AG20443 (cell line): ENCODE data around the gene TMBIM1.

Experiments used
- DNase-seq: peaks from one replicate; pipeline ENCODE4 v3.0.0; 2012; ENCODE audit warnings: low spot score, mixed read lengths

Gene TMBIM1

GRCh38 chr2:218257390-218257981 lies 34.8 kb downstream of the TMBIM1 start:
- peak; percentile 48 for DNase-seq

GRCh38 chr2:218256612-218257350 lies 35.5 kb downstream of the TMBIM1 start:
- DNase-seq: no peak

- DNase-seq: peak; percentile 27
Observed at GRCh38 chr2:218255446-218255845, 36.9 kb downstream of the TMBIM1 start.

GRCh38 chr2:218253232-218253625 lies 39.1 kb downstream of the TMBIM1 start:
- no peak for DNase-seq

GRCh38 chr2:218252509-218253231 lies 39.6 kb downstream of the TMBIM1 start:
- peak; percentile 27 for DNase-seq

- DNase-seq: no peak
Observed at GRCh38 chr2:218249691-218250090, 42.6 kb downstream of the TMBIM1 start.

GRCh38 chr2:218245214-218245613 lies 47.1 kb downstream of the TMBIM1 start:
- DNase-seq: no peak

- DNase-seq: no peak
Observed at GRCh38 chr2:218244665-218245064, 47.6 kb downstream of the TMBIM1 start.

- no peak for DNase-seq
Observed at GRCh38 chr2:218244204-218244603, 48.1 kb downstream of the TMBIM1 start.

GRCh38 chr2:218238887-218239286 lies 53.4 kb downstream of the TMBIM1 start:
- DNase-seq: no peak

- no peak for DNase-seq
Observed at GRCh38 chr2:218236829-218237228, 55.5 kb downstream of the TMBIM1 start.

- DNase-seq: no peak
Observed at GRCh38 chr2:218235017-218235416, 57.3 kb downstream of the TMBIM1 start.

GRCh38 chr2:218234521-218234920 lies 57.8 kb downstream of the TMBIM1 start:
- no peak for DNase-seq

- no peak for DNase-seq
Observed at GRCh38 chr2:218233543-218233942, 58.8 kb downstream of the TMBIM1 start.

GRCh38 chr2:218230882-218231281 lies 61.4 kb downstream of the TMBIM1 start:
- peak; percentile 37 for DNase-seq

- DNase-seq: no peak
Observed at GRCh38 chr2:218229851-218230250, 62.5 kb downstream of the TMBIM1 start.

GRCh38 chr2:218229239-218229638 lies 63.1 kb downstream of the TMBIM1 start:
- peak; percentile 72 for DNase-seq

- DNase-seq: no peak
Observed at GRCh38 chr2:218228366-218229090, 63.8 kb downstream of the TMBIM1 start.

- no peak for DNase-seq
Observed at GRCh38 chr2:218226903-218227302, 65.4 kb downstream of the TMBIM1 start.
